Spleen (tissue), 11 donors: Measurements from ENCODE around the gene CCDC138. TPM values are rescaled to one million over a fixed set of nuclear protein-coding genes. Genes with fewer than 3 reads are reported as not detected.

Experiments used
- DNase-seq: peaks from one replicate; pipeline ENCODE4 v3.0.0-alpha.2; 2020
- H3K27ac ChIP-seq, 8 donors: fragments of 200-600 bp; sonication (generic) in 7 of 8; 1 replicate in 4 of 8; 2 replicates in 4 of 8; pipeline versions ENCODE4 v1.5.0 to v1.8.0; 2016 to 2021; ENCODE audit warnings: inconsistent platforms in 4 of 8, mild to moderate bottlenecking in 4 of 8, moderate library complexity in 1 of 8
- H3K27me3 ChIP-seq, 7 donors: fragments of 200-600 bp; sonication (generic) in 6 of 7; replicated peaks in 1 of 7; 1 replicate in 4 of 7; 2 replicates in 3 of 7; pipeline versions ENCODE4 v1.5.0 to v1.8.0; 2016 to 2021; ENCODE audit warnings: inconsistent platforms in 3 of 7, mild to moderate bottlenecking in 1 of 7
- H3K36me3 ChIP-seq, 6 donors: fragments of 200-600 bp; sonication (generic) in 5 of 6; 1 replicate in 4 of 6; 2 replicates in 2 of 6; pipeline versions ENCODE4 v1.5.0 to v1.8.0; 2016 to 2021; ENCODE audit warnings: inconsistent platforms in 2 of 6
- H3K4me1 ChIP-seq, 6 donors: fragments of 200-600 bp; sonication (generic) in 5 of 6; 1 replicate in 3 of 6; 2 replicates in 3 of 6; pipeline versions ENCODE4 v1.5.0 to v1.8.0; 2016 to 2021; ENCODE audit warnings: inconsistent platforms in 3 of 6
- H3K4me3 ChIP-seq, 8 donors: fragments of 200-600 bp; sonication (generic) in 7 of 8; 1 replicate in 4 of 8; 2 replicates in 4 of 8; pipeline versions ENCODE4 v1.5.0 to v1.8.0; 2016 to 2021; ENCODE audit warnings: inconsistent platforms in 4 of 8, mild to moderate bottlenecking in 4 of 8, moderate library complexity in 2 of 8
- H3K9me3 ChIP-seq, 8 donors: fragments of 200-600 bp; sonication (generic) in 7 of 8; 1 replicate in 4 of 8; 2 replicates in 4 of 8; pipeline versions ENCODE4 v1.5.0 to v1.8.0; 2016 to 2021; ENCODE audit warnings: inconsistent platforms in 4 of 8
- CTCF ChIP-seq, 11 experiments: fragments of 200-600 bp in 7 of 11; fragments of 450-650 bp in 4 of 11; sonication (generic) in 4 of 11; IDR thresholded peaks in 8 of 11; conservative IDR thresholded peaks in 3 of 11; 1 replicate in 7 of 11; 2 replicates in 4 of 11; pipeline versions ENCODE4 v1.4.0 to v1.8.0; 2016 to 2021; ENCODE audit warnings: antibody characterized with exemption in 11 of 11, inconsistent platforms in 4 of 11, mild to moderate bottlenecking in 1 of 11
- POLR2A ChIP-seq, 3 donors: fragments of 450-650 bp; IDR thresholded peaks; one replicate each; pipeline ENCODE4 v1.5.1; 2017; ENCODE audit warnings: antibody characterized with exemption in 3 of 3, mild to moderate bottlenecking in 1 of 3
- POLR2AphosphoS5 ChIP-seq, 3 donors: sonication (generic); formaldehyde crosslinking; IDR thresholded peaks; one replicate each; pipeline ENCODE4 v1.5.1; 2017; ENCODE audit warnings: antibody characterized with exemption in 3 of 3
- WGBS, 5 donors: extraction: QIAGEN DNeasy Blood & Tissue Kit in 3 of 5; methylation state at CpG; one replicate each; pipeline versions ENCODE4 v1.1.5 to v1.1.7; 2013 to 2018; 5-methylcytosine and 5-hydroxymethylcytosine counted together
- intact Hi-C: fragments of 100-400 bp; cut with DNase I; formaldehyde crosslinking; loops from one replicate; pipeline ENCODE4 v1.15.0; 2023; ENCODE audit warnings: low total_unique reads
- polyA plus RNA-seq, 3 donors: library from polyadenylated mRNA; stranded (reverse); fragments of 200-250 nt; gene quantifications; one replicate each; pipeline ENCODE4 v1.2.1, GENCODE V29; 2013
- total RNA-seq, 7 donors: library from RNA; depleted of rRNA in 3 of 7; stranded (reverse); fragments of >200 nt in 3 of 7; fragmentation: NEBNext Ultra II Directional in 4 of 7; extraction: Animal tissue kit (Norgen Biotek cat#: 25700) in 4 of 7; gene quantifications; one replicate each; pipeline versions ENCODE4 v1.1.0 to v1.2.1, GENCODE V29; 2016 to 2021
- donor health status: healthy with polysubstance abuse.
- donor health status: DM: no; HTN: no; CAD: no; lungs with moderate emphysema.
- donor health status: DM: no; HTN: no; CAD: no.
- donor health status: Bipolar disorder and iron deficiency.
- donor health status: healthy.
- donor health status: DM: no; HTN: no; CAD: no.
- donor health status: DM: yes; HTN: yes; CAD: no.

Gene CCDC138
- total and polyA plus RNA-seq, 10 donors: 2.0 to 10.5 (median 4.2) TPM

- H3K36me3 ChIP-seq: no peaks in the 10 kb centered on the region
- no peaks in the 10 kb centered on the region for H3K4me1 ChIP-seq
- intact Hi-C loops: no loop called here
- TF ChIP-seq POLR2A (IDR thresholded peaks at IDR 0.05): no peak
- TF ChIP-seq POLR2AphosphoS5 (IDR thresholded peaks at IDR 0.05): no peak
- no peak for TF ChIP-seq CTCF (IDR thresholded peaks at IDR 0.05 in 8 of 11, conservative IDR thresholded peaks at IDR 0.05 in 3 of 11)
- DNase-seq: peak; percentile 64
- no peak overlapping the region for H3K4me3 ChIP-seq
- H3K27me3 ChIP-seq: peaks cover 0 to 4% (median 0%) of the 10 kb centered on the region in 7 donors
- no peaks in the 10 kb centered on the region for H3K9me3 ChIP-seq
- H3K27ac ChIP-seq: no peak overlapping the region
- WGBS, 5 donors: 80 to 88% (median 84%) methylated on average over 21 of the region's 21 CpGs
These were observed 125.4 kb downstream of the CCDC138 start for GRCh38 chr2:108911807-108912628.

DNA sequence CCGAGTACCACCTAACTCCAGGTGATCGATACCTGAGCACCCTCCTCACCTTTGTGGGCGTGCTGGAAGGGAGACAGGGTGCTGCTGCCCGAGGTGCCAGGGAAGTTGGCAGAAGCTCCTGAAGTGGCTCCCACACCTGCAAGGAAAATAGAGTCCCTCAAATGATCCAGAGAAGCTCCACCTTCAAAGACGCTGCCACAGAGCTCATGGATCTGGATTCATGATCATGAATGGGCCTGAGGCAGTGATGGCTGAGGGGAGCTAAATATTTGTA, 126.0 kb downstream of the CCDC138 start:
- 80 to 95% (median 88%) methylated on average over 5 of the region's 5 CpGs for WGBS, 5 donors
- no peak for DNase-seq
- H3K9me3 ChIP-seq: no peaks in the 10 kb centered on the region
- intact Hi-C loops: no loop called here
- H3K4me3 ChIP-seq: no peak overlapping the region
- H3K27me3 ChIP-seq: peaks cover 0 to 4% (median 0%) of the 10 kb centered on the region in 7 donors
- H3K4me1 ChIP-seq: no peaks in the 10 kb centered on the region
- H3K27ac ChIP-seq: no peak overlapping the region
- TF ChIP-seq POLR2AphosphoS5 (IDR thresholded peaks at IDR 0.05) (no peak), POLR2A (IDR thresholded peaks at IDR 0.05) (no peak), CTCF (IDR thresholded peaks at IDR 0.05 in 8 of 11, conservative IDR thresholded peaks at IDR 0.05 in 3 of 11) (no peak)
- no peaks in the 10 kb centered on the region for H3K36me3 ChIP-seq

- Histone ChIP-seq H3K27ac (no peak overlapping the region), H3K4me3 (no peak overlapping the region), H3K9me3 (no peaks in the 10 kb centered on the region), H3K4me1 (no peaks in the 10 kb centered on the region), H3K27me3 (peaks cover 0 to 4% (median 0%) of the 10 kb centered on the region in 7 donors), H3K36me3 (no peaks in the 10 kb centered on the region)
- WGBS, 5 donors: 59 to 67% (median 65%) methylated on average over 12 to 15 of the region's 15 CpGs
- DNase-seq: peak; percentile 69
- intact Hi-C loops: no loop called here
- TF ChIP-seq CTCF (IDR thresholded peaks at IDR 0.05 in 8 of 11, conservative IDR thresholded peaks at IDR 0.05 in 3 of 11) (no peak), POLR2AphosphoS5 (IDR thresholded peaks at IDR 0.05) (no peak), POLR2A (IDR thresholded peaks at IDR 0.05) (no peak)
These were observed 129.7 kb downstream of the CCDC138 start for GRCh38 chr2:108916122-108916795.

DNA sequence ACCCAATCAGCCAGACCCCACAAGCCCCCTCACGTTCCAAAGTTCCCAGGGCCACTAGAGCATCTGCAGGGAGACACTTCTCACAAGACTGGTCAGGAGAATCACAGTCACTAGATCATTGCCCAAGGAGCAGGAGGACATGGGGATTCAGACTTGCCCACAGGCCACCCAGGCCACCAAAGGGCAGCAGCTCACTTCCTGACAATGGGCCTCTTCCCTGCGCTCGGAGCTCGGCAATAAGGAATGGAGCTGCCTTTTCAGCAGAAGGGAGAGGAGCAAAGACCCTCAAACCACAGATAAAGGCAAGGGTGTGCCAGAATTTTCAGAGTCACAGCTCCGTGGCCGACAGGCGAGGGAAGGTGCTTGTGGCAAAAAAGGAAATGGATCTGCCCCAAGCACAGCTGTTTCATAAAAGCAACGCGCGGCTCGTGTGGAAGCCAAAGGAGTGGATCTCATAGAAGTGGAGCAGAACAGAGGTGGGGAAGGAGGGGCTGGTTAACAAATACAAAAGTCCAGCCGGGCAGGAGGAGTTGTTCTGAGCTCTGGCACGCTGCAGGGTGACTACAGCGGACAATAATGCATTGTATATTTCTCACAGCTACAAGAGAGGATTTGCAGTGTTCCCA, 130.3 kb downstream of the CCDC138 start:
- no peak overlapping the region for H3K27ac ChIP-seq
- no peaks in the 10 kb centered on the region for H3K9me3 ChIP-seq
- H3K4me3 ChIP-seq: no peak overlapping the region
- DNase-seq: peak; percentile 41
- H3K27me3 ChIP-seq: peaks cover 0 to 4% (median 0%) of the 10 kb centered on the region in 7 donors
- intact Hi-C loops: no loop called here
- TF ChIP-seq POLR2A (IDR thresholded peaks at IDR 0.05) (no peak), CTCF (IDR thresholded peaks at IDR 0.05 in 8 of 11, conservative IDR thresholded peaks at IDR 0.05 in 3 of 11) (no peak), POLR2AphosphoS5 (IDR thresholded peaks at IDR 0.05) (no peak)
- WGBS, 5 donors: 39 to 53% (median 49%) methylated on average over 13 to 14 of the region's 14 CpGs
- H3K4me1 ChIP-seq: no peaks in the 10 kb centered on the region
- H3K36me3 ChIP-seq: no peaks in the 10 kb centered on the region
